HG03378 (cell line): Measurements from ENCODE around the gene KAT2A.

ENCODE experiments used
- ATAC-seq: cut with Tn5 transposase; IDR thresholded peaks from one replicate; pipeline ENCODE4 v1.9.1; 2021; ENCODE audit warnings: mild to moderate bottlenecking, moderate library complexity; ENCODE audit not compliant: unreplicated experiment

The KAT2A gene

DNA sequence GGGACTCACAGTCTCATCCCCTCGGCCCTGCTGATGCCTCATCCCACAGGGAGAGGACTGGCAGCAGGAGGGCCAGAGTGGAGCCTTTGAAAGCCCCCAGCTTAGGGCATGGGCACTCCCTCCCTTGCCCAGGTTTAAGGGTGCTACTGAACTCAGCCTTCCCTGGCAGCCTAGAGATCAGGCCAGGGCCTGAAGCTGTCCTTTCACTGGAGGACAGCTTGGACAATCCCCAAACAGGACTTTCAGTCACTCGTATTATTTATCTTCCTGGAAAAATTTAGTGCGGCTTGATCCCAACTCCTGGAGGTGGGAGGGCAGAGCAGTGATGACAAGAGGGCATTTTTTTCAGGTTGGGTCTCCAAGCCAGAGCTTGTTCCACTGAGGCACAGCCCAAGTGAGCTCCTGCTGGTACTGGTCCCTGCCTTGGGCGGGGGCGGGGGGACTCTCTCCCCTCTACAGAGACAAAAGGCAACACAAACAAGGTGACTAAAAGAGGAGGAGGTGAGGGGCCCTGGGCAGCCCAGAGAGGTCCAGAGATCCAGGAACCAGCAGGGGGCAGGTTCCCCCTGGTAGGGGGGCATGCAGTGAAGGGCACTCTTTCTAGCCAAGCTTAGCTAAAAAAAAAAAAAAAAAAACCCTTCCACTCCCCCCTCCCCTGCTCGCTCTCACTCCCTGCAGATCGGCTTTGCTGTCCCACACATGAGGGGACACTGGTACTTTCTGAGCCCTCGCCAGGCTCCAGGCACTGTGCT, 24.6 kb downstream of the KAT2A start:
- no peak for ATAC-seq

DNA sequence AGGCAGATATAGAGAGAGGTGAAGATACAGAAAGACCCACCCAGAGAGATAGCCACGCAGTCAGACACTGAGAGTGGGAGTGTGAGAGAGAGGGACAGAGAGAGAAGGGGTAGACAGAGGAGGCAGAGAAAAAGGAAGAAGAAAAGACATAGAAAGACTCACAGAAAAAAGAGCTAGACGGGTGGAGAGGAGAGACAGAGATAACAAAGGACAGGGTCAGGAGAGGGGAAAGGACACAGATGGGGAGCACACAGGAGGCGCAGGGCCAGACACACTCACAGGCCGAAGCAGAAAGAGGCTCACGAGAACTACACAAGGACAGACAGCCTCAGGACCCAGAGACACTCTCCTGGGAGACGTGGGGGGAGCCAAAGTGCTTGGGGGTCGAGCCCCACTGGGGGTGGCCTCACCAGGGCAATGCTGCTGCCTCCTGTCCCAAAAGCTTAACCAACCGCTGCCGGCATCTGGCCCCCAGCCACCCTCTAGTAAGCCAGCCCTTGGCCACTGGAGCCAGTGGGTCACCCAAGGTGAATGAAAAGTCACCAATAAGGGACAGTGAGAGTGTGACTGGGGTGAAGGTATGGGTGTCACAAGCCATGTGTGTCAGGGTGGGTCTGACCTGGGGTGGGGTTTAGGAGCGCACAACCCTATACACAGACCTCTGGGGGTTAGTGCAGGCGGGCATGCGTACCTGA, 26.6 kb downstream of the KAT2A start:
- no peak for ATAC-seq

DNA sequence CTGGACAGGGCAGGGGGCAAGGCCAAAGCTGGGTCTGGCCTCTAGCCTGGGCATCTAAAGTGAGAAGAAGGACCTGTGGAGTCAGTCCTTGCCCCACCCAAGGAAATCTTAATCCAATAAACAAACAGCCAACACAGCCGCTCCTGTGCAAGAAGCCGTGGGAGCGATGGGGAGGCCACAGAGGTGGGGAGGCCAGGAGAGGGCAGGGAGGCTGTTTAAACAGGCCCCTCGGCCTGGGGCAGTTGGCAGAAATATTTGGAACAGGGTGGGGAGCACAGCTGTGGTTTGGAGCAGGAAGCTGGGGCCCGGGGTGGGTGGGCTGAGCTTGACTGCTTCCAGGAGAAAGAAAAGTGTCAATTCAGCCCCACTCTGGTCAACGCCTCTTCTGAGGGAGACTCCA, 28.2 kb downstream of the KAT2A start:
- no peak for ATAC-seq

DNA sequence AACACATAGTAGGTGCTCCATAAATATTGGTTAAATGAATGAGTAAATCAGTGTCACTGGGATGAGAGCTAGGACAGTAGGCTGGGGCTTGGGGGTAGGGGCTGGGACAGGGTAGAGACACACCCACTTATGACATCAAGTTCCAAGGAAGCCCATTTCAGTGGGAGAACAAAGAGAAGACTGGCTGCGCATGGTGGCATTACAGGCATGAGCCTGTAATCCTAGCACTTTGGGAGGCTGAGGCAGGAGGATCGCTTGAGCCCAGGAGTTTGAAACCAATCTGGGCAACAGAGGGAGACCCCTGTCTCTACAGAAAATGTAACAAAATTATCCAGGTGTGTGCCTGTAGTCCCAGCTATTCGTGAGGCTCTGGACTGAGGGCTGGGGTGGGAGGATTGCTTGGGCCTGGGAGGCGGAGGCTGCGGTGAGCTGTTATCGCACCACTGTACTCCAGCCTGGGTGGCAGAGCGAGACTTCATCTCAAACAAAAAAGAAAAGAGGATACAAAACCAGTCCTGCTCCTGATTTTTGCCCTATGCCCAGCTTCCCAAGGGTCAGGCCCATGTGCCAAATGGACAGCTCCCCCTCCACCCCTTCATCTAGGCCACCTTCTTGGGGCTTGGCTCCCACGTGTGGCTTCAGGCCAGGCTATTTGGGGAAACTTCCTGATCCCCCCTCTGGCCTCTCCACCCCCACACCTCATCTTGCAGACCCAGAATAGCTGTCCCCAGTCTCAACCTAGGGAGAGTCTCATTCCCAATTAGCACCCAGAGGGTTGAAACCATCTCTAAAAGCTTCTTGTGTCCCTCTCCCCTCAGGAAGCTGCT, 30.0 kb downstream of the KAT2A start:
- no peak for ATAC-seq

DNA sequence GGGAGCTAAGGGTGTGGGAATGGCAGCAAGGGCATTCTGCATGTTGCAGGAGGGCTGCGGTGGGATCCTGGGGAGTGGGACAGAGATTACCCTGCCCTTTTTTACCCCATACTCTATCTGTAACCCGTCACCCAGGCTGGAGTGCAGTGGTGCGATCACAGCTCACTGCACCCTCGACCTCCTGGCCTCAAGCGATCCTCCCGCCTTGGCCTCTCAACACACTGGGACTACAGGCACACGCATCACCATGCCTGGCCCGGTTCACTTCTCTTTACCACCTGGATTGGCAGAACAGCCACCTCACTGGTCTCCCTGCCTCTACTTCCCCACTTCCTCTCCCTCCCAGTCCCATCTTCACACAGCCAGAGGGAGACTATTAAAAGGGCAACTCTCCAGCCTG, 32.4 kb downstream of the KAT2A start:
- no peak for ATAC-seq

DNA sequence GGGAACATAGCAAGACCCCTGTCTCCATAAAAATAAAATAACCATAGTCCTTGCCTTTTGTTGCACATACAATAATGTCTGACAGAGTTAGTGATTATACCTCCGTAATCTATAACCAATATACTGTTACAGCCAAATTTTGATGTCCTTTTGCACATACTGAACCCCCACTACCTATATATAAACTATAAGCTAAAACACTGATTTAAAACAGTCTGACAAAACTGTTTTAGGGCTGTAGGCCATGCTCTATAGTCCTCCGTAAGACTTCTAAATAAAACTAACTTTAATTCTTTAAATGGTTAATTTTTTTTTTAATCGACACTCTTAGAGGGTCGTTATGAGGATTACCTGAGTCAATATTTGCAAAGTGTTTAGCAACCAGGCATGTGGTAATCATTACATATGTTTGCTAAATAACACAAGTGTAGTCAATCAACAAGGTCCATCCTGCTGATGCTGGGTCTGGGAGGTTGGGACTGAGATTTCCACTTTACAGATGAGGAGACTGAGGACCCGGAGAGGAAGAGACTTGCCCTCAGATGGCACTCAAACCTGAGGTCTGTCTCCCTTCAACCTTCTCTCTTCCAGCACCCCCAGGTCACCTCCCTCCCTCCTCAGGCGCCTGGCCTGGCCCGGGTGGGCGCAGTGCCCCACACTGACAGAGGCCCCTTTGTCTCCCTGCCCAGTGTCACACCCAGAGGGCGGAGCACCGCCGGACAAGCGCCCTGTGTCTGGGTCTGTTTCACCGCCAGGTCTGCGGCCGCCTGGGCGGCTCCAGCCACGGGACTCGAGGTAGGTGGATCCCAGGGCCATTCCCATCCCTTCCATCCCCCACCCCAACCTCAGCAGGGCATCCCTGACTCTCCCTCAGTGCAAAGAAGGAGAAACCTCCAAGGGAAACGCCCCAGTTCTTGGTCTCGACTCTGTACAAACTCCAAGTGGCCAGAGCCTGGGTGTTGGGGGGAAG, 33.1 kb downstream of the KAT2A start:
- ATAC-seq = no peak

DNA sequence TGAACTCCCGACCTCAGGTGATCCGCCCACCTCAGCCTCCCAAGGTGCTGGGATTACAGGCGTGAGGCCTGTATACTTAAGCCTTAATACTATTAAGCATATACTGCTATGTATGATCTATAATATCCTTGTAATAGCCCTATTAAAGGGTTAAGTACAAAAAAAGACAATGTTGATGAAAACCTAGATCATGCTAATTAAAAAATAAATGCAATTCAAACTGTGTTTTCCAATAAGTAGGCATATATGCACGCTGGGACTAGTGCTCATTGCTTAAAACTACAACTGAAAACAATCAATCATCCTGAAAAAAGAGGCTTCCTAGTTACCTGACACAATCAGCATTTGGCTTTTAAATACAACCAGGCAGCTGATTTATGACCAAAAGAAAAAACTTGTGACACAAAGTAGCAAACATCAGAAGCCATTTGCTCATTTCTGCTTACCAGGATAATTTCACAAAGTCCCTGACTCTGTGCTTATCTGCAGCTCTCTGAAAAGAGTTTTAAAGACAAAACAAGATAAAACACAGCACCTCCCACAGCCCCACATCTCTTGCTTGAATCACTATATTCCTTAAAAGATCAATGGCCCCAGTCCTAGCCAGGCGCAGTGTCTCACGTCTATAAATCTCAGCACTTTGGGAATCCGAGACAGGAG, 34.0 kb downstream of the KAT2A start:
- no peak for ATAC-seq

DNA sequence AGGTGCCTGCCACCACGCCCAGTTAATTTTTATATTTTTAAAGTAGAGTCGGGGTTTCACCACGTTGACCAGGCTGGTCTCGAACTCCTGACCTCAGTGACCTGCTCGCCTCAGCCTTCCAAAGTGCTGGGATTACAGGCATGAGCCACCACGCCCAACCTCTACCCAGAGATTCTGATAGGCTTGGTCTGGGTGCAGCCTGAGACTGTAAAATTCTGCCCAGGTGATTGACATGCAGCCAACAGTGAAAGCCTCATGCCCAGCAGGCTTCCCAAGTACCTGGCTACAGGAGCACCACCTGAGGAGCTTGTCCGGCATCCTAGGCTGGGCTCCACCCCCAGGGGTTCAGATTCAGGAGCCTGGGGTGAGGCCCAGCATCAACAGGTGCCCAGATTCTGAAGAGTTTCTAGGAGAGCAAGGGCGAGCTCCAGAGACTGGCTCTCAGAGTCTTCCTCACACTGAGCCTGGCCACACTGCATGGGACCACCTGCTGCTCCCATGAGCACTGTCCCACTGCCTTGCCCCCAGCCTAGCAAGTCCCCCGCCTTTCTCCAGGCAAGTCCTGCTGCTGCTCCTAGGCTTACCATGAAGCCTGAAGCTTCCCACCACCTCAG, 39.5 kb downstream of the KAT2A start:
- ATAC-seq = no peak

DNA sequence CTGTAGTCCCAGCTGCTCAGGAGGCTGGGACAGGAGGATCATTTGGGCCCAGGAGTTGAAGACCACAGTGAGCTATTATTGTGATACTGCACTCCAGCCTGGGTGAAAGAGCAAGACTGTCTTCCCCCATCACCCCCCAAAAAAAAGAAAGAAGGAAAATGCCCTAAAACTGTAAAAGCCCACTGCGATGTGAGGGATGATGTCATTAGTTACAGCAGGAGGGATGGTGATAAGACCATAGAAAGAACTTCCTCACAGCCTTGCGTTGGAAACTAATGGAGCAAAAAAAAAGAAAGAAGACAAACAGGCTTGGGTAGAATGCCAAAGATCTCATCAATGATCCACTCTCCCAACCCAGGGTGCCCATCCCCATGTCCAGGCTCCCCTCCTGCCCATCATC, 41.6 kb downstream of the KAT2A start:
- no peak for ATAC-seq

DNA sequence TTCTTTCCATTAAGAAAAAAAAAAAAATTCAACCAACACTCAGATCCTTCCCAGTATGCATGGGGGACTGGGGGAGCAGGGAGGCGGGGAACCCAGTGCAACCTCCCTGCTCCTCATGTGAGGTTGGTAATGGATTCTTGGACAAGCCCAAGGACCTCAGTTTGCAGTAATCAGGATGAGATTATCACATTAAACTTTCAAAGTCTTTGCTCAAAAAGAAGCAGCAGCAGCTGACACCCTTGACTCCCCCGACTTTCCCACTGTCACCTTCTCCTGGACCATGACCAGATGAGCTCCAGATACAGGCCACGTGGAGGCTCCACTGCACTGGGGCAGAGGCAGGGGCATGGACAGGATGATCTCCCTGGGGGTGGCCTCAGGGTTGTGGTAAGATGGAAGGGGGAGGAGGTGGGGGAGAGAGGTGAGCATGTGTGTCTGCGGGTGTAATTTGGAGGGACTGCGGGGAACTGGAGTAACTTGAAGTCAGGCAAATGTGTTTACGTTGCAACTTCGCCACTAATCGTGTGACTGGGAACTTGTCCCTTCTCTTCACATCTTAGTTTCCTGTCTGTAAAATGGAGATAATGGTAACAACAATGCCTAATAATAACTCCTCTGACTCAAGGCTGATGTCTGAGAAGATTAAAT, 42.6 kb downstream of the KAT2A start:
- no peak for ATAC-seq

DNA sequence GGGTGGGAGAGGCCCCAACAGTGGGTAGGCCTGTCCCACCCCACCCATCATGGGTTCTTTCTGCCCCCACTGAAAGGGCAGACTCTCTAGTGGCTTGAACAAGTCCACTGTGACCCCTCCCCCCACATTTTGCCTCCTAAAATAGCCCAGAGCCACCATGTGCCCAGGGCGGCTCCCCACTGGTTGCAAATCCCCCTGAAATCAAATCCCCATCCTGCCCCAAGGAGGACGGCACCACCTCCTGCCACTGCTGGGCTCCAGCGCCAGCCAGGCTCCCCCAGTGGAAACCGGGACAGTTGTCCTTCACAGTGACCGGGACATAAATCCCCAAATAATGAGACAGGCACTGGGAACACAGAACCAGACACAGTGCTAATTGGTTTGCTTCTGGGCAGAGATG, 43.4 kb downstream of the KAT2A start:
- no peak for ATAC-seq

DNA sequence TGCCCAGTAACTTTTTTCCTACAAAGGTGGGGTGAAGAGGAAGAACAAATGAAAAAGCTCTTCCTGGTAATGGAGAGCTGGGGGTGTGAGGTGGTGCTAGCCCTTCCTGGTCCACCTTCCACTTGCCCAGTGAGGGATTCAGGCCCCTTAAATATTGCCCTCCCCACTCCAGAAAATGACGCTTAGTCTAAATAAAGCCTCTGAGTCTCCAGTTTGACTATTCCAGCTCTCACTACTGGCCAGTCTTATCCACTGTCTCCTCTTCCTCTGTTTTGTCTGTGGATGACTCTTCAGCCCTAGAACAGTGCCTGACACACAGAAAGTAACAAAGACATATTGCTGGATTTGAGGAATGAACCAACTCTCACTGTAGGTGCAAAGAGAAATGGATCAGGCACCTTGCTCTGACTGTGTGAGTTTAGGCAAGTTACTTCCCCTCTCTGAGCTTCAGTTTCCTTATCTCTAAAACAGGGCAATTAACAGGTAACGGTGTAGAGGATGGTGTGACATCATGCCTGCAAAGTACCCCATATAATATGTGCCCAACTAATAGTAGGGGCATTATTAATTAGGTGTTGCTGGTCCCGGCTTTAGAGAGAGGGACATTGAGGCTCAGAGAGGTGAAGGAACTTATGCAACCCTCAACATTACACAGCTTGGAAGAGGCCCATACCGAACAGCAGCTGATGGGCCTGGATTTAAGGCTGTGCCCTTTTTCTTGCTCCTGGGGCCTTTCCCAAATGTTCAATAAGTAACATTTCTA, 44.2 kb downstream of the KAT2A start:
- ATAC-seq = no peak

DNA sequence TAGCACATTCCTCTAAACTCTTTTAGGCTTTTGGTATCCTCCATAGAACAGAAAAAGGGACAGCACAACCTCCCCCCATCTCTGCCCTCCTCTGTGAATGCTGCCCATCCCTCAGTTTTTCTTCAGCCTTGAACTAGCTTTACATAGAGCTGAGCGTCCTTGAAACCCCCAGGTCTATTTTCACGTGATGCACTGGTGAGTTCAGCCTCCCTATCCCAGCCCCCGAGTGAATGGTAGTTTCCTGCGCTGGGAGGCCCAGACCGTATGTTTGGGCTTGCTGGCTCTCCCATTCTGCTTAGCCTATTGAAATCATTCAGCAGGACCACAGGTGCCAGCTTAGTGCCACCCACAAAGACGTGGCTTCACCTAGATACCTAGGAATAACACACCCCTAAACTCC, 45.4 kb downstream of the KAT2A start:
- ATAC-seq = no peak

DNA sequence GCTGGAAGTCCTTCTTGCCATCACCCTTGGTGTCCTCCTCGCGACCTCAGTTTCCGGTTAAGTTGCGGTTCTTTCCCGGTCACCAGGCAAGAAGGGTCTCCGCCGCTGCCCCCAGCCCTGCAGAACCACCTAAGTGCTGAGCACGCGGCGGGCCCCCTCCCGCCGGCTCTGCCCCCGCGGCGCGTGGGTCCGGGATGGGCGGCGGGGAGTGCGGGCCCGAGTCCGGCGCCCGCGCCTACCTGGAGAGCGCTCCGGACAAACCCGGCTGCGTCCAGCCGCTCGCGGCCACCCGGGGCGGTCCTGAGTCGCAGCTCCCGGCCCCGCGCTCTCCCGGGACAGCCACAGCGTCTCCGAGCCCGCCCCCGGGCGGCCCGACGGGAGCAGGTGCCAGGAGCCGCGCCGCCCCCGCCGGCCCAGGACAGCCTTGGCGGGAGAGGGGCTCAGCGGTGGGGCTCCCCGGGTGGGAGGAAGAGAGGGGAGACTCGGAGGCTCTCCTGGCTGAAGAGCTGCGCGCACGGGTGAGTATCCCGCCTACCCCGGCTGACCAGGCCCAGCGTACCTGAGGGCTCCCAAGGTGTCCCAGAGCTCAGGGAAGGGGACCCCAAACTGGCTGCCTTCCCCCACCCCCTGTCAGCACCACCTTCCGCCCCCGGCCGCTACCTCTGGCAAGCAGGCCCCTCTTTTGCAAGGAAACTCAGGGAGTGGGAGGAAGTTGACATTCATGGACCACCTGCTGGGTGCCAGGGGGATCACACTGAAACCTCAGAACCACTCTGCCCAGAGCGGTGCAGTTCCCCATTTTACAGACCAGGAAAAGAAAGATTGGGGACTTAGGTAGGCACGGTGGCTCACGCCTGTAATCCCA, 48.6 kb downstream of the KAT2A start:
- ATAC-seq = no peak

DNA sequence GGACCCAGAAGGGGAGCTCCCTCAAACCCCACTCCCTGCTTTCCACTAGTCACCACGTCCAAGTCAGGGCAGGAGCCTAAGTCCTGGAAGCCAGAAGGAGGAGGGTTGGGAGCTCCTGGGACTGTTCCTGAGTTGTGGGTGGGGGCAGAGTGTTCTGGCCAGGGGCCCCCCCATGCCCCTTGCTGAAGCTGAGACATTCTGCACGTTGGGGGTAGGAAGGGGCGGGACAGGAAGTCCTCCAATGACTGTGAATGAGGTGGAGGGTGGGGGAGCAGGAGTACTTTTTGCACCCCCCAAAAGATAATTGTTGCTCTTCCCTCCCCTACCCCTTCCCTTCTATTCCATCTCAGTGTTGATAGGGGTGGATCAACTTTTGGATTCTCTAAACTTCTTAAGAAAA, 49.4 kb downstream of the KAT2A start:
- no peak for ATAC-seq

DNA sequence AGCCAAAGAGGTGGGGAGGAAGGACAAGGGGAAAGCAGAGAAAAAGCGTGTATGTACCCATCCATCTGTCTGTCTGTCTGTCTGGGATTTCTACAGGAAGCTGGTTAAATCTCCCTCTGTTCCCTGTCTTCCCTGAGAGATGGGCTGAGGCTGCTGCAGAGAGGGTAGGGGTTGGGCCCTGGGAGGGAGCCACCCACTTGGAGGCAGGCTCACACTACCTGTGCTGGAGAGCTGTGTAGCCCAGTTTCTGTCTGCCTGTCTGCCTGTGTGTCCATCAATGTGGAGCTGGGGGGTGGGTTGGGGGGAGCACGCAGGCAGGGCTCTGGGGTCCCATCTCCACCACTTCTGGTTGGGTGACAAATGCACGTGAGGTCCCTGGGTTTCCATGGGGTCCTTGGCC, 52.2 kb downstream of the KAT2A start:
- no peak for ATAC-seq

DNA sequence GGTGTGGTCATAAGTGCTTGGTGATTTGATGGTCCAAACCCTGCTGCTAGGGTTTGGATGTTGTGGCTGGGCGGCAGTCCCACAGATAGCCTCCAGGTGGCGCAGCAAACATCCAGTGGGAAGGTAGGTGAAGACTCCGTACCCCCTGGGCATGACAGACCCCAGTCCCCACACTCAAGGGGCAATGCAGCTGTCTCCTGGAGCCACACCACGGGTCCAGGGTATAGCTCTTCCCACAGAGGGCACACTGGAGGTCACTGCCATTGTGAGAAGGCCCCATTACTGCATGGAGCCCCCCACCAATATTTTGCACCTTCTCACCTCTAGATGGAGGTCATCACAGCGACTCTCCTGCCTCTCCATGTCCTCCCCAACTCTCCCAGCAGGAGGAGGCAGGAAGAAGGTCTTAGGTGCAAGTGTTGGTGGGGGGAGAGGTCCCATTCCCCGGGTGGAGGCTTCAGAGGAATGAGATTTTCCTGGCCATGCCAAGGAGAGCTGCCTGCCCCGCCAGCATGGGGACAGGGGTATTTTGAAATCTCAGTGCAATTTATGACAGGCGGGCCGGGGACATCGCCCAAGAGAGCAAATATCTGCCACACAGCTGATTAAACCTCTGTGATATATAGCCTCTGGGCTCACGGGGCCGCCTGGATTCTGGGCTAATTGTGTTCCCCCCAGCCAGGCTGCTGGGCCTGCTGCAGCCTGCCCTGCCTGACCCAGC, 53.6 kb downstream of the KAT2A start:
- ATAC-seq = no peak
